HG02885 (cell line): ENCODE measurements around the gene OR2T27.
"Not testable (repeated sequence)": the region's sequence is repeated elsewhere in the genome, so short reads cannot be mapped to it uniquely, and the experiment has no call there.

Experiments used
- ATAC-seq: cut with Tn5 transposase; IDR thresholded peaks from one replicate; pipeline ENCODE4 v1.9.1; 2021; ENCODE audit warnings: mild to moderate bottlenecking; ENCODE audit not compliant: unreplicated experiment, poor library complexity

The OR2T27 gene, protein sequence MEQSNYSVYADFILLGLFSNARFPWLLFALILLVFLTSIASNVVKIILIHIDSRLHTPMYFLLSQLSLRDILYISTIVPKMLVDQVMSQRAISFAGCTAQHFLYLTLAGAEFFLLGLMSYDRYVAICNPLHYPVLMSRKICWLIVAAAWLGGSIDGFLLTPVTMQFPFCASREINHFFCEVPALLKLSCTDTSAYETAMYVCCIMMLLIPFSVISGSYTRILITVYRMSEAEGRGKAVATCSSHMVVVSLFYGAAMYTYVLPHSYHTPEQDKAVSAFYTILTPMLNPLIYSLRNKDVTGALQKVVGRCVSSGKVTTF

DNA sequence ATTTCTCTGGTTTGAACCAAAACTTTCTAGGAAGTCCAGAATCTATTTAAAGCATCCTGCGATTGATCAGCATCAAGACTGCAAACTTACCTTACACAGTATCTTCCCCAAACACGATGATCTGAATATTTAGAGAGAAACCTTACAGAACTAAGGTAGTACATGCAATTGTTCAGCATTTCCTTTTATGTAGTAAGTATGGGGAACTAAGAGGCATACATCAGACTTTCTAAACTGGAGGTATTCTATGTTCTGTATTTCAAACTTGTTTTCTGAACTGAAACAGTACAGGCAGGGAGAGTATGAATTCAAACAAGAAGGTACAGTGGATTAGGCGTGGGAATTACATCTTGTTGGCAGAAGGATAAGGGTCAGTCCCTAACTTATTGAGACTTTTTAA lies at the start of gene OR2T27:
TSS of gene OR2T27 (minus strand) at position 175 of the 400 bp plus-strand sequence. CDS start 4,644 bp downstream, outside the sequence.
- ATAC-seq: peak; percentile 63

DNA sequence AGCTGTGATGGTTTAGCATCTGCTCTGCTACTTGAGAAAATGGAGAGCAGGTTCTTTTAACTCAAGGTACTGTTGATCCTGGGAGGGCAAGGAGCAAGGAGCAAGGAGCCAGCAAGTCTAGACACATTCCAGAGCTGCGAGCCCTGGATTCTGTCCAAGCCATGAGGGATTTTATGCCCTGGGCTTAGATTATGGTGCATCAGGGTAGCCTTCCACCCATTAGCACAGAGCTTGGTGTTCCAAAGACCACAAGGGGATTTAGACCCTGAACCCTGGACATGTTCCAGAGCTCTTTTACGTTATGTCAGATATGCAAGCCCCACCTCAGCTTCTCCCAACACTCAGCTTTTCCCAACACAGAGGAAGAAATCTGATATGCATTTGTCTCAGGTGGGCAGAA lies 49.3 kb upstream of the OR2T27 start:
- no peak for ATAC-seq

DNA sequence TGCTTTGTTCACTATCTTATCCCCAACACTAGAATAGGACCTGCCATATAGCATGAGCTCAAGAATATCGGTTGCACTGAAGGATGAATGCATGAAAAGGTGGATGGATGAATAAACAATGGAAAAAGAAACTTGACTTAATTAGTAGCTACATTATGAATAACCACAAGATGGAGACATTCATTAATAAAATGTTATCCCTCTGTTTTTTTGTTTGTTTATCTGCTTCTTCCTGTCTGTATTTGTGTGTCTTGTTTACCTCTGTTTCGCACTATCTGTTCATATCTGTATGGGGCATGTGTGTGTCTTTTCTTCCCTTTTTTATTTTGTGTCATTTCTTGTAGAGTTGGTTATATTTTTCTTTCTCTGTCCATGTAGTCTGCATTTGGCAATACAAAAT lies 48.3 kb upstream of the OR2T27 start:
- no peak for ATAC-seq

DNA sequence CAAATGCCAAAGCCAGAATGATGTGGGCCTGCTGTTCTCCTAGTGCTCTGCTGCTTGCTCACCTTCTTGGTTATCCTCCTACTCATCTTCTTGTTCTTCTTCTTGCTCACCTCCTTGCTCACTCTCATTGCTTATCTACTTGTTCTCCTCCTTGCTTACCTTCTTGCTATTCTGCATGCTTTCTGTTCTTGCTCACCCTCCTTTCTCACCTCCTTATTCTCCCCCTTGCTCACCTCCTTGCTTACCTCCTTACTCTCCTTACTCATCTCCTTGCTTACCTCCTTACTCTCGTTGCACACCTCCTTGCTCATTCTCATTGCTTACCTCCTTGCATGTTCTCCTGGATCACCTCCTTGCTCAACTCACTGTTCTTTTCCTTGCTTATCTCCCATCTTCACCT lies 47.4 kb upstream of the OR2T27 start, which contains the start of gene OR14I1:
TSS of gene OR14I1 (minus strand) at position 53 of the 400 bp plus-strand sequence.
- no peak for ATAC-seq

DNA sequence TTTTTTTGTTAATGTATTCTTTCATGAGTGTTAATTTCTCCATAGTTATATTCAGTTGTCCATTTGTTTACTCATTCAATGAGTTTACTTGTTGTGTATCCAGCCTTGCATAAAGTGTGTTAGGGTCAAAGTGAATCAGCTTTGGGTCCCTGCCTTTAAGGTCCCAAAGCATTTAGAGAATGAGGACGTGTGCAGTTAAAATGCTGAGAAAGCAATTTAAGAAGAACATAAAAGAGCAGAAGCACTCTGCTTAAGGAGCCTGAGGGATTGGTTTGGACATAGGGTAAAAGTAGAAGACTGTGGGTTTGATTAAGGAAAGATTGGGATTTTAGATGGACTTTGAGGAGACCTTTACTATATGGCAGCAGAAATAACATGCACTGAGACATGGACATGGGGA lies 43.8 kb upstream of the OR2T27 start:
- ATAC-seq: no peak

DNA sequence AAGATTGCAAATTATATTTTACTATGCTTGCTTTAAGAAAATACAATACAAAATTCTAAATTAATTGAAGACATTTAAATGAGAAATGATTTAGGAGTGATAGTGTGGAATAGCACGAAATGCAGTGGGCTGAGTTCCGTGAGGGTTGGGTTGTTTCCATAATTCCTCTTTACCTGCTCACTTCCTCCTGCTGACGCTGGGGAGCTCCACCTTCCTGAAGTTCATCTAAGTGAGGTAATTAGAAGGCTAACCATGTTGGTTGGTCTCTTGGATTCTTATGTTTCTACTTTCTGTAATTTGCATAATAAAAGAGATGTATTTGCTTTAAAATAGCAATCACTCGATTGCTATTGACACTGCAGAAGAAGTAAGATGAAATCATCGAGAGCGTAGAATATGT lies 42.6 kb upstream of the OR2T27 start:
- ATAC-seq: no peak

DNA sequence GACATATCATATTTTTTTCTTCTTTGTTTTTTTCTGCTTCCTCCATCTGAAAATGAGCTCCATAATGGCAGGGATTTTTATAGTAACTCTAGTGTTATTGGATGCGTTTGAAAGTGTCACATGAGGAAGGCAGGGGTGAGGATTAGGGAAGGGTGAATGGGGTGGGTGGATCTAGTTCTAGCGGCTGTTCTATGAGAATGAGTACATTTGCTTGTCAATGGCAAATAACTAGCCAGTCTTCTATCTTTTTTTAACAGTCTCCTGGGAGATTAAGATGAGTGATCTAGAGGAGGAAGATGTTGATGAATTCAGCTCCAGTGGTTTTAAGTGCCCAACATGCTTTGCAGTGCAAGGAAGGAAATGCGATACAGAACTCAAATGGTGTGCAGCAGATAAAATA lies 41.4 kb upstream of the OR2T27 start:
- no peak for ATAC-seq

DNA sequence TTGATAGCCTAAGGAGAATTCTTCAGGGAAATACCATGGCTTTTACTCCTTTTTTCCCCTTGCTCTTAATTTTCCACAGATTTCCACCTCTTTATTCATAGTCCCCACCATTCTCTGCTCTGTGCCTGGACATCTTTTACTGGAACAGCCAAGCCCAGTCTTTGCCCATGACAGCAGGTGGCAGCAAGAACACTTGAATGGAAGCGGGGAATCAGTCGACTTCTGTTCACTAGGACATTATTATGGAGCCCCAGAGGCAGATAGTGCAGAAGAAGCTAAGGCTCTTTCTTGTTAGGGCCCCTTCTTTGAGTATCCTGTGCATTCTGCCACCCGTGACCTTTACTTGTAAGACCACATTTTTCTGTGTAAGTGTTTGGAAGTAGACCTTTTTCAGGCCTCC lies 40.9 kb upstream of the OR2T27 start:
- ATAC-seq: no peak

DNA sequence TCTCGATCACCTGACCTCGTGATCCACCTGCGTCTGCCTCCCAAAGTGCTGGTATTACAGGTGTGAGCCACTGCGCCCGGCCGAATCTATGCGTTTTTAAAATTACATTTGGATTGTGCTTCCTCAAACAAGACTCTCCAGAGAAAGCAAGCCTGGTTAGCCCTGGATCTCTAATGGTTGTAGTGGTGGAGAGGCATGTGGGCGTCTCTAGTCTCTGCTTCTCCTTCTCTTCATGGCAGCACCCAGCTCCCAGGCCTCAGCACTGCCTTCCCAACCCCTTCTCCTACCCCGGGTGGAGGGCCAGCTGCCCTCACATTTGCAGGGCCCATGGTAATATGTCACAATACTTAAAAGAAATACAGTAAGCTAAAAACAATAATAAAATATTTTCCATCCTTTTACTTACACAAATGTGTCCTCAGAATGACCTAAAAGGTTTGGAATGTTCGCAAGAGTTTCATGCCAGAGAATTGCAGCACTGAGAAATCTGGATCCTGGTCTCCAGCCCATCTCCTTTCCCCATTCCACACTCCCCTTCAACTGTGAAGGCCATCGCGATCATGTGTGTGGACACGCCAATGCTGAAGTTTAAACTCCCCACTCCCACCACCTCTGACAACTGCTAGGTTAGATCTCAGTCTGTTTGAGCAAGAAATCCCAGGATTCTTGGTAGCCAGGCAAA lies 40.3 kb upstream of the OR2T27 start:
- no peak for ATAC-seq

DNA sequence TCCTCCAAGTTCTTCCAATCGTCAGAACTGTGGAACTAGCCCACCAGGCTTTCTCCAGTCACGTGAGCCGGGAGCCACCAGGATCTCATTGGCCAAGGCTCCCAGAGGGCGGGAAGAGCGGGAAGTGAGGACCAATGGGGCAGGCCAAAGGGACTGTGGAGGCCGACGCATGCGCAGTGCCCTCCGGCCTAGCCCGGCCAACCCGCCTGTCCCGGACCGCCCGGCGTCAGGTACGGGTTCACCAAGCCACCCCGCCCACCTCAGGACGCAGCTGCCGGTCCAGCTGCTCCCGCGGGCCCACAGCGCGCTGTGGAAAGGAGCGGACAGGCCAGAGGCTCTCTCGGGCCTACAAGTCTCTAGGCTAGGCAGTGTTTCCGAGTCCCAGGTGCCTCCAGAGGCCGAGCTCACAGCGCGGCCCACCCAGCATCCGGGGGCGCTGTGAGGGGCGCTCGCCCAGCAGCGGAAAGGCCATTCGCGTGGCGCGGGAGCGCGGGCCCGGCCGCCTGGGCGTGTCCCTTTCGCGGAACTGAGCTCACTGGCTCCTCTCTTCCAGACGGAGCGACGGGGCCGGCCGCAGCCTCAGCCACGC lies 36.3 kb upstream of the OR2T27 start:
- ATAC-seq: no peak

DNA sequence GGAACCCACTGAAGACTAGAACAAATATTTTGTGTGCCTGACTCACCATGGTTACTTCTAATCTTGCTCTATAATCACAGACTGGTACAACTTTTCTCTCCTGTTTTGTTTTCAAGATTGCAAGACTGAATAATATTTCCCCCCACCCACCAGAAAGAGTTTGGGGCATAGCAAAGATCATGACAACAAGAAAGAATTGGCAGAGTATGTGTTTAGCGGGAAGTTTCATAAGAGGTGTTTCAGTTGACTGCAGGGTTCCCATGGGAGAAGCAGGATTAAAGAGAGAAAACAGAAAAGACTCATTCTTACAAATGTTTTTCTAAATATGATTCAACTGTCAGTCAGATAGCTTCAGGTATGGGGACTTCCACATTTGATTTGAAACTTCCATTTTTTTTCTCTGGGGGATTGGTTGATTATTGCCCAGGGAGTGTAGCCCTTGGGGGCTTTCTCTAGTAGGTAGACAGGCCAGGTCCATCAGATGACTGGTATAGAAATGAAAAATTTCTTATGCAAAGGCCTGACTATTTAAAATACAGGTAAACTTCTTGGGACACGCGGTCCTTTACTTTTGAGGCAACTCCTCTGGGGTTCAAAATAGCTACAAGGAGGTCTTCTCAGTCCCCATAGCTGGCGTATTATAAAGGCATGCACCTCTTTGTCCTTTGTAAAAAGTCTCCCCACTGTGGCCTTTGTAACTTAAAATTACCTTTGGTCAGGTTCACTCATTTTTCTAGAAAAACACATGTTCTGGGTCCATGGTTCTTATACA lies 33.4 kb upstream of the OR2T27 start:
- peak; percentile 55 for ATAC-seq

DNA sequence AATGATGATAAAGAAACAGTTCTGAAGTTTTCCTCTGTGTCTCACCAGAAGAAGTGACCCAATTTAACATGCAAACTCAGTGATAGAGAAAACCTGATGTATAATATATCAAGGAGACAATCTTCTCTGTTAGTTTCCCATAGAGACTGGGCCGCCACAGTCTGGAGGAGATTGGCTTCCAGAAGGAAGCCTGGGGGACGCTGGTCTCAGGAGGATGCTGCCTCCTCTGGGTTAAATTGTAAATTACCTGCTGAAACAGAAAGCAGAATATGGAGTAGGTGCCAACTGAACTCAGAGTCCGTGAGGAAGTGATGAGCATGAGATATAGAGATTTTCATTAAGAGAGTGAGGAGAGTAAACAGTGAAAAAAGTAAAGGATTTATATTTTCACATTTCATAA lies 31.5 kb upstream of the OR2T27 start:
- peak; percentile 91 for ATAC-seq

DNA sequence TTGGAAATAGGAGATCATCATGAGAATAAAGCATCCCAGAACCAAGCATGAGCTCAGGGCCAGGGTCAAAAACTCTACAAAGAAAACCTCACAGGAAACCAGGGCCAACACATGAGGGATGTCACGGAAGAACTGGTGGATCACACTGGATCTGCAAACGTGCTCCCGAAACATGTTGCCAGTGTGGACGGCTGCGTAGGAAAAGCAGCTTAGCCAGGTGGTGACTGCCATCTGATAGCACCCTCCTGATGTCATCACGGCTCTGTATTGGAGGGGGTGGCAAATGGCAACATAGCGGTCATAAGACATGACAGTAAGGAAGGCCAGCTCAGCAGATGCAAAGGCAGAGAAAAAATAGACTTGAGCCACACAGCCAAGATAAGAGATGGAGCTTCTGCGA lies 26.3 kb upstream of the OR2T27 start:
- ATAC-seq: no peak

DNA sequence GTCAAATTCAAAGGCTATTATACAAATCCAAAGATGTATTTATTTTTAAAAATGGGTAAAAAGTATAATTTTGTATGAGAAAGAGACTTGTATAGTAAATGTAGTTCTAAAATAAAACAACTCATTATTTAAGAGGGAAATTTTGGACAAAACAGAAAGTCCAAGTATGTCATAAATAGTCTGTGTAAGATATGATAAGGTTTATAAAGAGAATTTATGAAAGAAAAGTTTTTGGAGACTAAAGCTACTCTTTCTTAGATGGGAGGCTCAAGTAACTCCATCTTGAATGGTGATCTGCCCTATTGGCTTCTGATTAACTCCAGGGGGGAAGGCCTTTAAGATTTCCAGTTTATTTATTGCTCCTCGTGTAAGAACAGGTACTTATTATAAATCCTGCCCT lies 14.7 kb upstream of the OR2T27 start:
- no peak for ATAC-seq

DNA sequence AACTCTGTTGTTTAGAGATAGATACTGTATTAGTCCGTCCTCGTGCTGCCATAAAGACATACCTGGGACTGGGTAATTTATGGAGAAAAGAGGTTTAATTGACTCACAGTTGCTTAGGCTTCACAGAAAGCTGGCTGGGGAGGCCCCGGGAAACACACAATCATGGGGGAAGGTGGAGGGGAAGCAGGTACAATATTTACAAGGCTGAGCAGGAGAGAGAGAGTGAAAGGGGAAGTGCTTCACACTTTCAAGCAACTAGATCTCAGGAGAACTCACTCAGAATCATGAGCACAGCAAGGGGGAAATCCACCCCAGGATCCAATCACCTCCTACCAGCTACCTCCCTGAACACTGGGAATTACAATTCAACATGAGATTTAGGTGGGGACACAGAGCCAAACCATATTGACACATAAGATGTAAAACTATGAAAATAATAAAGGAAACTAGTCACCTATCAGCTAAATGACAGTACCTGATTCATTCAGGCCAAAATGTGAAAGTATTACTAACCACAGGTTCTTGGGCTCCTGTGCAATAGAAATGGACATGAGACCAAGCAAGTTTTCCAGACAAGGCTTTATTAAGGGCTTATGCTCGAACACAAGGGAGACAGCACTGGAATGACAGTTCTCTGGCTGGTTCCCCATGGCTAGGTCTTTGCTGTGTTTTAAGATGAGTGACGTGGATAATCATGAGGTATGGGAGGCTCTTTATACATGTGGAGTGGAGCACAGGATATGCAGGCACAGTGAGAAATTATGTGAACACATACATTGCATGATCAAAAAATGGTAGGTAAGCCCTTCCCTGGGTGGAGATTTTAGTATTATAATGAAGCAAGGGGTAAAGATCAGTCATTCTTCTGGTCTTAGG lies 8.4 kb upstream of the OR2T27 start:
- peak; percentile 99 for ATAC-seq

DNA sequence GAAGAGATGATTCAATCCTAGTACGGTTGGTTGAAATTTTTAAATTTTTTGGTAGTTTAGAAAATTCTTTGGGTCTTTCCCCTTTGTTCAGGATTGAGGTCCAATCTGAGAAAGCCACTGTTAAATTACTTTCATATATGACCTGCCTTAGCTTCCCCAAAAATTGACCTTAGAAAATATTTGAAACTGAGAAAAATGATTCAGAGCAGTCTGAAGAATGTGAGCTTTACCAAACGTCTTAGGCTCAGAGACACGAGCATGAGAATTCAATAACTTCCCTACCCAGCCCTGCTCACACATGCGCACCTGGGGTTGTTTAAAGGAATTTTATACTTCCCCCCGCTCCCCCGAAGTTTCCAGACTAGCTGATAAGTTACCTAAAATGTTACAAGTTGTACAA lies 1.5 kb upstream of the OR2T27 start:
- peak; percentile 56 for ATAC-seq

DNA sequence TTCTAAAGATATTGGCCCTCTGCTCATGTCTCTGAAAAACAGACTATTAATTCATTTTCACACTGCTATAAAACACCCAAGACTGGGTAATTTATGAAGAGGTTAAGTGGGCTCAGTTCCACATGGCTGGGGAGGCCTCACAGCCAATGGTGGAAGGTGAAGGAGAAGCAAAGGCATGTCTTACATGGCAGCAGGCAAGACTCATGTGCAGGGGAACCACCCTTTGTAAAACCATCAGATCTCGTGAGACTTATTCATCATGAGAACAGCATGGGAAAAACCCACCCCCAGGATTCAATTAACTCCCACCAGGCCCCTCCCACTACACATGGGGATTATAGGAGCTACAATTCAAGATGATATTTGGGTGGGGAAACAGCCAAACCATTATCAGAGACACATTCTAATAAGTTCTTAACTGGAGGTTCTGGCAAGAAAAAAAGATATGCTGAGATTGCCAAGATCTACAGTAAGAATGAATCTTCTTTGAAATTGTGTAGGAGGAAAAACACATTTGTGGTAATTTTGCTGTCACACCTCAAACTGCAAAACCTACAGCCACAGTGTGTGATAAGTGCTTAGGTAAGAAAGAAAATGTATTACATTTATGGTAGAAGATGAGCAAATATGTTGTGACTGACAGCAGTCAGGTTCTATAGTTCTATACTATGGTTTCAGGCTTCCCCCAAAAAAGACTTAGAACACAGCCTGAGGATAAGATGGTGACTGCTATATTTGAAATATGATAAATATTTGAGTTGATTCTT lies 6.4 kb downstream of the OR2T27 start:
- not testable (repeated sequence) for ATAC-seq

DNA sequence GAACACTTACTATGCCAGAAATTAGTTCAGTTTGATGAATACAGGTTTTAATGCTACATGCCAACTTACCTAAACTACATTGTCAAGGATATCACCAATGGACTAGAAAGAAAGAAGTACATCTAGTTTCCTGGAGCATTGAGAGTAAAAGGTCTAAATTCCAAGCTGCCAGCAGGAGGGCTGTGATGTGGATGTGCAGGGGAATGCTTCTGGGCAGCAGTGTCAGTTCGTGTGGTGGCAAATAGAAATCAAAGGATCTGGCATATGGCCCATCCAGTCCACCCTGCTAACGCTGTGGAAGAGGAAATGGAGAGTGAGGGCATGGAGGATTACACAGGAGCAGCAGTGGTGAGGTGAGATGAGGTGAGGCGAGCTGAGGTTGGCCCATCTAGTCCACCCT lies 10.2 kb downstream of the OR2T27 start, which contains the start of gene OR2T35:
TSS of gene OR2T35 (minus strand) at position 101 of the 400 bp plus-strand sequence. CDS start 6,020 bp downstream, outside the sequence.
- not testable (repeated sequence) for ATAC-seq
